K562 (cell line): ENCODE results near the gene GRB10. TPM values are rescaled to one million over a fixed set of nuclear protein-coding genes. Genes with fewer than 3 reads are reported as not detected.

Experiments
- ATAC-seq: fragments of 200-7000 bp; cut with Tn5 transposase; 3 replicates; pipeline ENCODE4 v1.9.1; 2020; ENCODE audit warnings: moderate library complexity
- BruUV-seq: library from RNA; stranded (reverse); fragments of 400-500 nt; replicated peaks from 2 replicates; lab custom pipeline; 2021; lab: Mats Ljungman, UMichigan
- CTCF ChIA-PET: fragments of 300-600 bp; formaldehyde crosslinking; extraction: SDS; loops from one replicate; lab custom pipeline; 2021; ENCODE audit warnings: low intra/inter-chr PET ratio; lab: Yijun Ruan, JAX
- POLR2A ChIA-PET: fragments of 300-600, 350-650 bp; sonication (Branson Sonifier 250); formaldehyde crosslinking; extraction: SDS; loops from one replicate; lab custom pipeline; 2021; ENCODE audit warnings: antibody characterized with exemption, inconsistent platforms; lab: Yijun Ruan, JAX
- DNase-seq, 4 experiments: peaks; one replicate each; pipeline versions ENCODE4 v3.0.0 to v3.0.0-alpha.2; 2011 to 2018; ENCODE audit warnings: low spot score in 3 of 4, mixed read lengths in 3 of 4; ENCODE audit errors: extremely low read depth in 1 of 4
- FAIRE-seq: peaks from 2 replicates; lab custom pipeline; 2011; peaks lifted over from hg19 to GRCh38; lab: Jason Lieb, UNC
- H2AFZ ChIP-seq: 2 replicates; pipeline ENCODE4 v1.6.0; 2011; ENCODE audit warnings: low read depth, low read length, control low read depth, inconsistent platforms
- H3K27ac ChIP-seq: fragments of 200-600 bp; 3 replicates; pipeline ENCODE4 v1.8.0; 2011; ENCODE audit warnings: low read depth, mild to moderate bottlenecking, control low read depth, inconsistent platforms, low read length, moderate library complexity, mixed read lengths; ENCODE audit errors: extremely low read depth
- H3K27me3 ChIP-seq, 2 experiments: fragments of 300-600 bp in 1 of 2; 2 replicates in 1 of 2; 3 replicates in 1 of 2; pipeline versions ENCODE4 v1.6.0 to v1.8.0; 2011; ENCODE audit warnings: inconsistent platforms in 2 of 2, low read length in 2 of 2, mild to moderate bottlenecking in 1 of 2, mixed read lengths in 1 of 2, moderate library complexity in 1 of 2; ENCODE audit not compliant: control insufficient read depth in 2 of 2, insufficient read depth in 2 of 2
- H3K36me3 ChIP-seq: fragments of 300-600 bp; 3 replicates; pipeline ENCODE4 v1.8.0; 2011; ENCODE audit warnings: mild to moderate bottlenecking, low read length, inconsistent platforms; ENCODE audit not compliant: control insufficient read depth, insufficient read depth
- H3K4me1 ChIP-seq, 2 experiments: fragments of 200-600 bp in 1 of 2; replicated peaks in 1 of 2; 2 replicates in 1 of 2; 3 replicates in 1 of 2; pipeline versions ENCODE4 v1.5.1 to v1.8.0; 2011; ENCODE audit warnings: inconsistent platforms in 2 of 2, low read length in 2 of 2, mild to moderate bottlenecking in 1 of 2, mixed read lengths in 1 of 2, moderate library complexity in 1 of 2; ENCODE audit not compliant: control insufficient read depth in 2 of 2, insufficient read depth in 2 of 2
- H3K4me2 ChIP-seq: 2 replicates; pipeline ENCODE4 v1.6.1; 2011; ENCODE audit warnings: low read length, control low read depth, inconsistent platforms, mixed read lengths; ENCODE audit not compliant: insufficient read depth
- H3K4me3 ChIP-seq: fragments of 200-600 bp; sonication (generic), shearing (Covaris generic); 2 replicates; pipeline ENCODE4 v1.5.1; 2016; ENCODE audit warnings: control low read depth, inconsistent platforms
- H3K79me2 ChIP-seq: fragments of 200-600 bp; 3 replicates; pipeline ENCODE4 v1.8.0; 2011; ENCODE audit warnings: low read length, inconsistent platforms; ENCODE audit not compliant: control insufficient read depth, insufficient read depth
- H3K9ac ChIP-seq, 2 experiments: 2 replicates each; pipeline versions ENCODE4 v1.6.0 to v1.6.1; 2011; ENCODE audit warnings: low read depth in 2 of 2, low read length in 2 of 2, control low read depth in 1 of 2, inconsistent platforms in 1 of 2, mild to moderate bottlenecking in 1 of 2, mixed read lengths in 1 of 2; ENCODE audit not compliant: insufficient read depth in 1 of 2
- H3K9me1 ChIP-seq: one replicate; pipeline ENCODE4 v1.6.0; 2011; ENCODE audit warnings: inconsistent platforms, mild to moderate bottlenecking, low read length, moderate library complexity; ENCODE audit not compliant: control insufficient read depth, insufficient read depth
- H3K9me3 ChIP-seq: replicated peaks from 2 replicates; pipeline ENCODE4 v1.5.1; 2011; ENCODE audit warnings: low read depth, low read length, inconsistent platforms; ENCODE audit not compliant: control insufficient read depth, insufficient read depth
- H4K20me1 ChIP-seq: replicated peaks from 2 replicates; pipeline ENCODE4 v1.6.1; 2011; ENCODE audit warnings: low read length, inconsistent platforms, mixed read lengths; ENCODE audit not compliant: control insufficient read depth, insufficient read depth
- CGGBP1 ChIP-seq: fragments of 250-450 bp; sonication (Bioruptor Pico); IDR thresholded peaks from 2 replicates; pipeline ENCODE4 v1.9.0; 2021; ENCODE audit warnings: mild to moderate bottlenecking
- KLF1 ChIP-seq: fragments of 450-650 bp; IDR thresholded peaks from 2 replicates; pipeline ENCODE4 v1.6.1; 2016; ENCODE audit warnings: missing genetic modification characterization, missing compliant biosample characterization
- MTA1 ChIP-seq: fragments of 450-650 bp; IDR thresholded peaks from 2 replicates; pipeline ENCODE4 v1.6.1; 2017; ENCODE audit warnings: borderline replicate concordance
- RFX7 ChIP-seq: fragments of 250-450 bp; sonication (Bioruptor Pico); IDR thresholded peaks from 2 replicates; pipeline ENCODE4 v1.5.1; 2021; ENCODE audit warnings: mild to moderate bottlenecking
- SAFB2 ChIP-seq: fragments of 200-400 bp; formaldehyde crosslinking; IDR thresholded peaks from 2 replicates; pipeline ENCODE4 v1.6.1; 2018; ENCODE audit warnings: borderline replicate concordance, low read length, low read depth, moderate library complexity; ENCODE audit not compliant: severe bottlenecking
- SETDB1 ChIP-seq: IDR thresholded peaks from one replicate; pipeline ENCODE4 v1.6.1; 2012; ENCODE audit warnings: low read length, control low read depth, inconsistent platforms
- SOX6 ChIP-seq: fragments of 450-650 bp; IDR thresholded peaks from 2 replicates; pipeline ENCODE4 v1.6.1; 2014; ENCODE audit warnings: mild to moderate bottlenecking
- TFAM ChIP-seq: fragments of 250-450 bp; sonication (Bioruptor Pico); conservative IDR thresholded peaks from 2 replicates; pipeline ENCODE4 v1.5.0; 2021; ENCODE audit warnings: mild to moderate bottlenecking, moderate library complexity
- WGBS: fragments of 100-300 bp; shearing (Covaris generic); methylation state at CpG from one replicate; pipeline ENCODE4 v1.1.6; 2016; ENCODE audit warnings: low coverage, mixed read lengths; ENCODE audit not compliant: insufficient coverage; ENCODE audit errors: missing lambda C conversion rate; 5-methylcytosine and 5-hydroxymethylcytosine counted together
- in situ Hi-C: fragments of 300-500 bp; cut with MboI; formaldehyde crosslinking; loops from 4 replicates; pipeline ENCODE4 v1.15.0; 2018; ENCODE audit warnings: inconsistent platforms, mixed read lengths
- intact Hi-C: fragments of 100-400 bp; cut with micrococcal nuclease; formaldehyde crosslinking; loops from 2 replicates; pipeline ENCODE4 v1.14.2; 2022
- polyA plus RNA-seq, 8 experiments: library from polyadenylated mRNA; depleted of rRNA in 4 of 8; stranded (reverse) in 5 of 8; unstranded in 3 of 8; fragments of >200 nt; fragmentation: Nextera tagmentation in 2 of 8; fragmentation: Illumina TruSeq in 1 of 8; extraction: Ambion mirVana in 2 of 8; extraction: Trizol in 1 of 8; gene quantifications; 2 replicates each; pipeline versions ENCODE4 v1.2.1 to v1.2.3, GENCODE V29; 2011 to 2014; ENCODE audit warnings: inconsistent platforms in 1 of 8, missing spikeins in 1 of 8
- total RNA-seq, 7 experiments: library from RNA; depleted of rRNA in 6 of 7; stranded (reverse); fragments of >200 nt in 6 of 7; fragmentation: Illumina TruSeq in 2 of 7; extraction: Trizol in 2 of 7; gene quantifications; 2 replicates each; pipeline versions ENCODE4 v1.2.1 to v1.2.3, GENCODE V29; 2011 to 2021; ENCODE audit warnings: low replicate concordance in 1 of 7
- TF ChIP-seq, protein P1 (sequence below), 2 experiments: fragments of 450-650 bp in 1 of 2; sonication (generic) in 1 of 2; formaldehyde crosslinking in 1 of 2; IDR thresholded peaks in 1 of 2; conservative IDR thresholded peaks in 1 of 2; 2 replicates each; pipeline versions ENCODE4 v1.6.1 to v1.8.1; 2016 to 2023; ENCODE audit warnings: mild to moderate bottlenecking in 2 of 2, moderate library complexity in 2 of 2, inconsistent platforms in 1 of 2, missing genetic modification reagents in 1 of 2
- TF ChIP-seq, protein P2 (sequence below): fragments of 450-650 bp; formaldehyde crosslinking; IDR thresholded peaks from 2 replicates; pipeline ENCODE4 v1.4.0; 2022; ENCODE audit warnings: mild to moderate bottlenecking, moderate library complexity

Gene GRB10
- total and polyA plus RNA-seq, 9 of the 15 experiments (the other 6 are each of a cell fraction or from before 2014, with no cell fraction given) = 8.9 to 88.5 (median 40.7) TPM

- no peak for FAIRE-seq
- POLR2A ChIA-PET = no interaction called here
- Histone ChIP-seq H3K4me3 (no peak overlapping the region), H3K36me3 (peaks cover 86% of the 10 kb centered on the region), H4K20me1 (peaks cover 3% of the 10 kb centered on the region; the same call in 1 of the 2 replicates), H3K9me1 (no peaks in the 10 kb centered on the region), H3K9me3 (no peaks in the 10 kb centered on the region), H3K9ac (peak overlapping the region in 1 of 2 experiments; percentile 36; a peak in 1 of 4 replicates), H3K27me3 (no peaks in the 10 kb centered on the region), H3K4me1 (no peaks in the 10 kb centered on the region), H3K27ac (no peak overlapping the region), H3K79me2 (no peaks in the 10 kb centered on the region), H3K4me2 (no peak overlapping the region), H2AFZ (no peak overlapping the region)
- 96% methylated on average over 8 of the region's 8 CpGs for WGBS
- BruUV-seq = no TSS peak
- no peak for DNase-seq
- intact Hi-C loops = no loop called here
- in situ Hi-C loops = no loop called here
- no peak for ATAC-seq
- TF ChIP-seq, protein P1, sequence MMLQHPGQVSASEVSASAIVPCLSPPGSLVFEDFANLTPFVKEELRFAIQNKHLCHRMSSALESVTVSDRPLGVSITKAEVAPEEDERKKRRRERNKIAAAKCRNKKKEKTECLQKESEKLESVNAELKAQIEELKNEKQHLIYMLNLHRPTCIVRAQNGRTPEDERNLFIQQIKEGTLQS (IDR thresholded peaks at IDR 0.05) = no peak
- TF ChIP-seq, protein P1 (CRISPR knock-in tag; conservative IDR thresholded peaks at IDR 0.05) = no peak
- TF ChIP-seq, protein P2, sequence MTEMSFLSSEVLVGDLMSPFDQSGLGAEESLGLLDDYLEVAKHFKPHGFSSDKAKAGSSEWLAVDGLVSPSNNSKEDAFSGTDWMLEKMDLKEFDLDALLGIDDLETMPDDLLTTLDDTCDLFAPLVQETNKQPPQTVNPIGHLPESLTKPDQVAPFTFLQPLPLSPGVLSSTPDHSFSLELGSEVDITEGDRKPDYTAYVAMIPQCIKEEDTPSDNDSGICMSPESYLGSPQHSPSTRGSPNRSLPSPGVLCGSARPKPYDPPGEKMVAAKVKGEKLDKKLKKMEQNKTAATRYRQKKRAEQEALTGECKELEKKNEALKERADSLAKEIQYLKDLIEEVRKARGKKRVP (CRISPR knock-in tag) = no peak
- TF ChIP-seq SETDB1 = no peak
- no peak for TF ChIP-seq TFAM (CRISPR knock-in tag)
- TF ChIP-seq CGGBP1 (CRISPR knock-in tag) = no peak
- TF ChIP-seq SOX6 = no peak
- no peak for TF ChIP-seq MTA1
- TF ChIP-seq RFX7 (CRISPR knock-in tag) = no peak
- no peak for TF ChIP-seq SAFB2
- TF ChIP-seq KLF1 (tag) = no peak
- CTCF ChIA-PET = no interaction called here
Measured at GRCh38 chr7:50613473-50613872, 169.2 kb downstream of the GRB10 start.
